Measurements from ENCODE around the gene ITGB1BP1. TPM values are rescaled to one million over a fixed set of nuclear protein-coding genes. Genes with fewer than 3 reads are reported as not detected.

The ITGB1BP1 gene
- total RNA-seq, 2 experiments from 2014 or later, result 24.4 to 25.0 TPM

DNA sequence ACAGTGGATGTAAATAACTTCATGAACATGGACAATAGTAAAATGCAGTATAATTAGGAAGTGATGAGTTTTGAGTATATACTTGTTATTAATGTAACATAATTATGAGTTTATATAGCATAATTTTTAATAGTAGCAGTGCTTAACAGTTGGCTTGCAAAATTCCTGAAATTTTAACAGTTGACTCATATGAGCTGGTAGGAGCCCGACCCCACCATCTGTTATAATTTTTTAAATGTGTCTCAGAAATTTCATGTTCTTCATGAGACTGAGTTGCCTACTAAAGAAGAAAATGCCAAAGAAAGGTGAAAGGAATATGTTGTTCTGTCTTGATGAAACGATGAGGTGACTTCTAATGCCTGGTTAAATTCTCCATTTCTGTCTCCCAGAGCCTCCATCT, 62.6 kb downstream of the ITGB1BP1 start:
- H3K27ac ChIP-seq (ENCODE audit: low read depth in 1 of 2, low read length in 2 of 2), result no peak overlapping the region
- H3K27me3 Mint-ChIP-seq, result peaks cover 34% of the 10 kb centered on the region
- peaks cover 0 to 8% of the 10 kb centered on the region in 2 experiments for H3K27me3 ChIP-seq (ENCODE audit: control insufficient read depth in 1 of 2, insufficient read depth in 2 of 2, low read length in 2 of 2)
- H3K4me1 ChIP-seq (ENCODE audit: insufficient read depth, low read length), result no peaks in the 10 kb centered on the region
- no peaks in the 10 kb centered on the region for H3K9me3 Mint-ChIP-seq
- intact Hi-C loops (cut with DNase I, micrococcal nuclease), result no loop called here
- H3K4me1 Mint-ChIP-seq (ENCODE audit: low read depth), result no peaks in the 10 kb centered on the region
- ChIA-PET CTCF (no interaction called here), POLR2A (interaction anchor here (0.6 kb wide), 1 partner anchor 12 kb away, joined by 3 read pairs; no protein-coding TSS in a partner anchor)
- no peak for TF ChIP-seq CTCF (IDR thresholded peaks at IDR 0.05)
- DNase-seq (no peak), ATAC-seq (ENCODE audit: poor library complexity) (no peak)
- no peaks in the 10 kb centered on the region for H3K9me3 ChIP-seq (ENCODE audit: control insufficient read depth in 1 of 2, insufficient read depth in 1 of 2, low read length in 2 of 2)
- no peak overlapping the region for H3K4me3 ChIP-seq (ENCODE audit: low read length)
- H3K27ac Mint-ChIP-seq, result no peak overlapping the region
- H3K4me3 Mint-ChIP-seq, result no peak overlapping the region
- no peaks in the 10 kb centered on the region for H3K36me3 Mint-ChIP-seq (ENCODE audit: low read depth)
- H3K36me3 ChIP-seq (ENCODE audit: insufficient read depth, low read length), result no peaks in the 10 kb centered on the region

- Histone ChIP-seq H3K4me3 (ENCODE audit: low read length) (no peak overlapping the region), H3K36me3 (ENCODE audit: insufficient read depth, low read length) (no peaks in the 10 kb centered on the region), H3K4me1 (ENCODE audit: insufficient read depth, low read length) (no peaks in the 10 kb centered on the region), H3K9me3 (ENCODE audit: control insufficient read depth in 1 of 2, insufficient read depth in 1 of 2, low read length in 2 of 2) (no peaks in the 10 kb centered on the region), H3K27ac (ENCODE audit: low read depth in 1 of 2, low read length in 2 of 2) (no peak overlapping the region), H3K27me3 (ENCODE audit: control insufficient read depth in 1 of 2, insufficient read depth in 2 of 2, low read length in 2 of 2) (peaks cover 0 to 7% of the 10 kb centered on the region in 2 experiments)
- Mint-ChIP-seq H3K4me3 (no peak overlapping the region), H3K9me3 (no peaks in the 10 kb centered on the region), H3K4me1 (ENCODE audit: low read depth) (no peaks in the 10 kb centered on the region), H3K36me3 (ENCODE audit: low read depth) (no peaks in the 10 kb centered on the region), H3K27me3 (peaks cover 37% of the 10 kb centered on the region), H3K27ac (no peak overlapping the region)
- POLR2A ChIA-PET, result no interaction called here
- CTCF ChIA-PET, result no interaction called here
- no peak for DNase-seq
- no peak for TF ChIP-seq CTCF (IDR thresholded peaks at IDR 0.05)
- intact Hi-C loops (cut with DNase I, micrococcal nuclease), result no loop called here
- ATAC-seq (ENCODE audit: poor library complexity), result no peak
Measured at GRCh38 chr2:9360110-9360509, 63.2 kb downstream of the ITGB1BP1 start.

GRCh38 chr2:9359463-9359862, 63.9 kb downstream of the ITGB1BP1 start:
- no peaks in the 10 kb centered on the region for H3K4me1 Mint-ChIP-seq (ENCODE audit: low read depth)
- ChIA-PET POLR2A (no interaction called here), CTCF (no interaction called here)
- DNase-seq (no peak), ATAC-seq (ENCODE audit: poor library complexity) (no peak)
- H3K36me3 ChIP-seq (ENCODE audit: insufficient read depth, low read length), result no peaks in the 10 kb centered on the region
- H3K4me1 ChIP-seq (ENCODE audit: insufficient read depth, low read length), result no peaks in the 10 kb centered on the region
- no peak overlapping the region for H3K27ac Mint-ChIP-seq
- intact Hi-C loops (cut with DNase I, micrococcal nuclease), result no loop called here
- no peaks in the 10 kb centered on the region for H3K9me3 ChIP-seq (ENCODE audit: control insufficient read depth in 1 of 2, insufficient read depth in 1 of 2, low read length in 2 of 2)
- no peak overlapping the region for H3K27ac ChIP-seq (ENCODE audit: low read depth in 1 of 2, low read length in 2 of 2)
- peaks cover 41% of the 10 kb centered on the region for H3K27me3 Mint-ChIP-seq
- H3K9me3 Mint-ChIP-seq, result no peaks in the 10 kb centered on the region
- H3K4me3 Mint-ChIP-seq, result no peak overlapping the region
- peaks cover 0 to 4% of the 10 kb centered on the region in 2 experiments for H3K27me3 ChIP-seq (ENCODE audit: control insufficient read depth in 1 of 2, insufficient read depth in 2 of 2, low read length in 2 of 2)
- no peaks in the 10 kb centered on the region for H3K36me3 Mint-ChIP-seq (ENCODE audit: low read depth)
- TF ChIP-seq CTCF (IDR thresholded peaks at IDR 0.05), result no peak
- no peak overlapping the region for H3K4me3 ChIP-seq (ENCODE audit: low read length)
